Left kidney (tissue), 2 donors: ENCODE data around the gene PCDHGA7. TPM values are rescaled to one million over a fixed set of nuclear protein-coding genes. Genes with fewer than 3 reads are reported as not detected.
"Not testable (repeated sequence)": the region's sequence is repeated elsewhere in the genome, so short reads cannot be mapped to it uniquely, and the experiment has no call there.

ENCODE experiments used
- DNase-seq: peaks from one replicate; pipeline ENCODE4 v3.0.0-alpha.2; 2013
- polyA plus RNA-seq: library from polyadenylated mRNA; unstranded; fragments of 120-200 nt; gene quantifications from one replicate; pipeline ENCODE4 v1.2.1, GENCODE V29; 2013; ENCODE audit not compliant: insufficient read length

PCDHGA7 gene
- polyA plus RNA-seq, 1 donor: 2.2 TPM

DNA sequence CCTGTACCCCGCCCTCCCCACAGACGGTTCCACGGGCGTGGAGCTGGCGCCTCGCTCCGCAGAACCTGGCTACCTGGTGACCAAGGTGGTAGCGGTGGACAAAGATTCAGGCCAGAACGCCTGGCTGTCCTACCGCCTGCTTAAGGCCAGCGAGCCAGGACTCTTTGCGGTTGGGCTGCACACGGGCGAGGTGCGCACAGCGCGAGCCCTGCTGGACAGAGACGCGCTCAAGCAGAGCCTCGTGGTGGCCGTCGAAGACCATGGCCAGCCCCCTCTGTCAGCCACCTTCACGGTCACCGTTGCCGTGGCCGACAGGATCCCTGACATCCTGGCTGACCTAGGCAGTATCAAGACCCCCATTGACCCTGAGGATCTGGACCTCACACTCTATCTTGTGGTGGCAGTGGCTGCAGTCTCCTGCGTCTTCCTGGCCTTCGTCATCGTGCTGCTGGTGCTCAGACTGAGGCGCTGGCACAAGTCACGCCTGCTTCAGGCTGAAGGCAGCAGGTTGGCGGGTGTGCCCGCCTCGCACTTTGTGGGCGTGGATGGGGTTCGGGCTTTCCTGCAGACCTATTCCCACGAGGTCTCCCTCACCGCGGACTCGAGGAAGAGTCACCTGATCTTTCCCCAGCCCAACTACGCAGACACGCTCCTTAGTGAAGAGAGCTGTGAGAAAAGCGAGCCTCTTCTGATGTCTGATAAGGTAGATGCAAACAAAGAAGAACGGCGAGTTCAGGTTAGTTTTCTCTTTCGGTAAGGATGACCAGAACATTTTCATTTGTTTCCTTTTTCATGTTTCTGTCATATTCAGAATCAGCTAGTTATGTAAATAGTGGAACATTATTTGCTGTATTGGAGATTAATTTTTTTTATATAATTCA is 16.3 kb upstream of the PCDHGA7 start:
- DNase-seq: no peak

DNA sequence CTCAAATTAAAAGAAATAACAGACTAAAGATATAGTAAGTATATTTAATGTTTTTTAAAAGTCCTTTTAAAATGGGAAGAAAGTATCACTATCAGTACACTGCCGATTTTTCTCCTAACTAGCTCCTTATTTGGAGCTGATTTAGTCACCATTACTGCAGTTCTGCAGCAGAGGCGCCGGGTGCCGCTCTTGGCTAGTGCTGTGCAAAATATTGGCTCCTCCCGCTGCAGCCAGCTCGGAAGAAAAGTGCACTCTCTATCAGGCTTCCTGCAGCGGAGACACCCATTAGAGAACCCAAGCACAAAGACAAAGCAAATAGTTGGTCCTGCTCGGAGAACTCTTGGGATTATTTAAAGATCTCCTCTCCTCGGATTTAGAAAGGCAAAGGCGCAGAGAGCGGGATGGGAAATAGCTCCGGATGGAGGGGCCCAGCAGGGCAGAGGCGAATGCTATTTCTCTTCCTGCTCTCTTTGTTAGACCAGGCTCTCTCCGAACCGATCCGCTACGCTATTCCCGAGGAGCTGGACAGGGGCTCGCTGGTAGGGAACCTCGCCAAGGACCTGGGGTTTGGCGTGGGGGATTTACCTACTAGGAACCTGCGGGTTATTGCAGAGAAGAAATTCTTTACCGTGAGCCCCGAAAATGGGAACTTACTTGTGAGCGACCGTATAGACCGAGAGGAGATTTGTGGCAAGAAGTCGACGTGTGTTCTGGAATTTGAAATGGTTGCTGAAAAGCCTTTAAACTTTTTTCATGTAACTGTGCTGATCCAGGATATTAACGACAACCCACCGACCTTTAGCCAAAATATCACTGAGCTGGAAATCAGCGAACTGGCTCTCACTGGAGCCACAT is 12.3 kb upstream of the PCDHGA7 start, which contains the start of gene PCDHGB3:
Gene PCDHGB3 (plus strand): TSS at position 249 of the 855 bp plus-strand sequence. CDS start 153 bp downstream, at position 402.
- DNase-seq: no peak

DNA sequence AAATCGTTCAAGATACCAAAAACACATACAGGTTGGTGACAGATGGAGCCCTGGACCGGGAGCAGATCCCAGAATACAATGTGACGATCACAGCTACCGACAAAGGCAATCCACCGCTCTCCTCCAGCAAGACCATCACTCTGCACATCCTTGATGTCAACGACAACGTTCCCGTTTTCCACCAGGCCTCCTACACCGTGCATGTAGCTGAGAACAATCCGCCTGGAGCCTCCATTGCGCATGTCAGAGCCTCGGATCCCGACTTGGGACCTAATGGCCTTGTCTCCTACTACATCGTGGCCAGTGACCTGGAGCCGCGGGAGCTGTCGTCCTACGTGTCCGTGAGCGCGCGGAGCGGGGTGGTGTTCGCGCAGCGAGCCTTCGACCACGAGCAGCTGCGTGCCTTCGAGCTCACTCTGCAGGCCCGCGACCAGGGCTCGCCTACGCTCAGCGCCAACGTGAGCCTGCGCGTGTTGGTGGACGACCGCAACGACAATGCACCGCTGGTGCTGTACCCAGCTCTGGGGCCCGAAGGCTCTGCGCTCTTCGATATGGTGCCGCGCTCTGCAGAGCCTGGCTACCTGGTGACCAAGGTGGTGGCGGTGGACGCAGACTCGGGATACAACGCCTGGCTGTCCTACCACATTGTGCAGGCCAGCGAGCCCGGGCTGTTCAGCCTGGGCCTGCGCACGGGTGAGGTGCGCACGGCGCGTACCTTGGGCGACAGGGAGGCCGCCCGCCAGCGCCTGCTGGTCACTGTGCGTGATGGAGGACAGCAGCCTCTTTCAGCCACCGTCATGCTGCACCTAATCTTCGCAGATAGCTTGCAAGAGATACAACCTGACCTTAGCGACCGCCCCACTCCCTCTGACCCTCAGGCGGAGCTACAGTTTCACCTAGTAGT is 10.7 kb upstream of the PCDHGA7 start:
- no peak for DNase-seq

DNA sequence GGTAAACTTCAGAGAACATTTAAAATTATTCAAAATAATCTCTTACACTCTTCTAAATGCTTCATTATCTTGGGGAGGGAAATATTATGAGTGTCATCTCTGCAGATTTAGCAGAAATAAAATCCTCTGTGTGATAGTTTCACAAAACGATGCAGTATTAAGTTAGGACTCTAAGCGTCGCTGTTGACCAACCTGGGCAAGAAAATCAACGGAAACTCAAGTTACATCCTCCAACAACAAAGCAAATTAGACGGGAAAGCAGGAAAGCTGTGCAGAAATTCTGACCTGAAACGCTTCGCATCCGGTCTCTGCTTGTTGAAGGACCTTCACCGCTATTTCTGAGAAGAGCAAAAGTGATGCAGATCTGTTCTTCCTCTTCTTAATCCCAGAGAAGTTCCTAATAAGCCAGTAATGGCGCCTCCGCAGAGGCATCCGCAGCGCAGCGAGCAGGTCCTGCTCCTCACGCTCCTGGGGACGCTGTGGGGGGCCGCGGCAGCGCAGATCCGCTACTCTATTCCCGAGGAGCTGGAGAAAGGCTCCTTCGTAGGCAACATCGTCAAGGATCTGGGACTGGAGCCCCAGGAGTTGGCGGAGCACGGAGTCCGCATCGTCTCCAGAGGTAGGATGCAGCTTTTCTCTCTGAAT is 8.7 kb upstream of the PCDHGA7 start, which contains the start of gene PCDHGA6:
Gene PCDHGA6 (plus strand): TSS at position 219 of the 645 bp plus-strand sequence. CDS start 193 bp downstream, at position 412.
- DNase-seq: no peak

DNA sequence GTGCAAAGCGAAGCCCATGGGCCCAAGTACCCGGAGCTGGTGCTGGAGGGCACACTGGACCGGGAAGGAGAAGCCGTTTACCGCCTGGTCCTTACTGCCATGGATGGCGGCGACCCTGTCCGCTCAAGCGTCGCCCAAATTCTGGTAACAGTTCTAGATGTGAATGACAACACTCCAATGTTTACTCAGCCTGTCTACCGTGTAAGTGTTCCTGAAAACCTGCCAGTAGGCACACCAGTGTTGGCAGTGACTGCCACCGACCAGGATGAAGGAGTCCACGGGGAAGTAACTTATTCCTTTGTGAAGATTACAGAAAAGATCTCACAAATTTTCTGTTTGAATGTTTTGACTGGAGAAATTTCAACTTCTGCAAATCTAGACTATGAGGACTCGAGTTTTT is 7.9 kb upstream of the PCDHGA7 start:
- no peak for DNase-seq

DNA sequence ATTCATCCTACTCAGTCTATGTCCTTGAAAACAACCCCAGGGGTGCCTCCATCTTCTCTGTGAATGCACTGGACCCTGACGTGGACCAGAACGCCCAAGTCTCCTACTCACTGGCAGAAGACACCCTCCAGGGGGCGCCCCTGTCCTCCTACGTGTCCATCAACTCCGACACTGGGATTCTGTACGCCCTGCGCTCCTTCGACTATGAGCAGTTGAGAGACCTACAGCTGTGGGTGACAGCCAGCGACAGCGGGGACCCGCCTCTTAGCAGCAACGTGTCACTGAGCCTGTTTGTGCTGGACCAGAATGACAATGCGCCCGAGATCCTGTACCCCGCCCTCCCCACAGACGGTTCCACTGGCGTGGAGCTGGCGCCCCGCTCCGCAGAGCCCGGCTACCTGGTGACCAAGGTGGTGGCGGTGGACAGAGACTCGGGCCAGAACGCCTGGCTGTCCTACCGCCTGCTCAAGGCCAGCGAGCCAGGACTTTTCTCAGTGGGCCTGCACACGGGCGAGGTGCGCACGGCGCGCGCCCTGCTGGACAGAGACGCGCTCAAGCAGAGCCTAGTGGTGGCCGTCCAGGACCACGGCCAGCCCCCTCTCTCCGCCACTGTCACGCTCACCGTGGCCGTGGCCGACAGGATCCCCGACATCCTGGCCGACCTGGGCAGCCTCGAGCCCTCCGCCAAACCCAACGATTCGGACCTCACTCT is 6.9 kb upstream of the PCDHGA7 start:
- not testable (repeated sequence) for DNase-seq

DNA sequence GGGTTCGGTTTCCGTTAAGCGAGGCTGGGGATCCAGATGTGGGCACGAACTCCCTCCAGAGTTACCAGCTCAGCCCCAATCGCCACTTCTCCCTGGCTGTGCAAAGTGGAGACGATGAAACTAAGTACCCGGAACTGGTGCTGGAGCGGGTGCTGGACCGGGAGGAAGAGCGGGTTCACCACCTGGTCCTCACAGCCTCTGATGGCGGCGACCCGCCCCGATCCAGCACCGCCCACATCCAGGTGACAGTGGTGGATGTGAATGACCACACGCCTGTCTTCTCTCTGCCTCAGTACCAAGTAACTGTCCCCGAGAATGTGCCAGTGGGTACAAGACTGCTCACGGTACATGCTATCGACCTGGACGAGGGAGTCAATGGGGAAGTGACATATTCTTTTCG is 803 bp downstream of the PCDHGA7 start:
- no peak for DNase-seq

DNA sequence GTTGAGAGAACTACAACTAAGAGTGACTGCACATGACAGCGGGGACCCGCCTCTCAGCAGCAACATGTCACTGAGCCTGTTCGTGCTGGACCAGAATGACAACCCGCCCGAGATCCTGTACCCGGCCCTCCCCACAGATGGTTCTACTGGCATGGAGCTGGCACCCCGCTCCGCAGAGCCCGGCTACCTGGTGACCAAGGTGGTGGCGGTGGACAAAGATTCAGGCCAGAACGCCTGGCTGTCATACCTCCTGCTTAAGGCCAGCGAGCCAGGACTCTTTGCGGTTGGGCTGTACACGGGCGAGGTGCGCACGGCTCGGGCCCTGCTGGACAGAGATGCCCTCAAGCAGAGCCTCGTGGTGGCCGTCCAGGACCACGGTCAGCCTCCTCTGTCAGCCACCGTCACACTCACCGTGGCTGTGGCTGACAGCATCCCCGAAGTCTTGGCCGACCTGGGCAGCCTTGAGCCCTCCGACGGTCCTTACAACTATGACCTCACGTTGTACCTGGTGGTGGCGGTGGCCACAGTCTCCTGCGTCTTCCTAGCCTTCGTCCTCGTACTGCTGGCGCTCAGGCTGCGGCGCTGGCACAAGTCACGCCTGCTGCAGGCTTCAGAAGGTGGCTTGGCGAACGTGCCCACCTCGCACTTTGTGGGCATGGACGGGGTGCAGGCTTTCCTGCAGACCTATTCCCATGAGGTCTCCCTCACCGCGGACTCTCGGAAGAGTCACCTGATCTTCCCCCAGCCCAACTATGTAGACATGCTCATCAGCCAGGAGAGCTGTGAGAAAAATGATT is 2.1 kb downstream of the PCDHGA7 start:
- DNase-seq: no peak

DNA sequence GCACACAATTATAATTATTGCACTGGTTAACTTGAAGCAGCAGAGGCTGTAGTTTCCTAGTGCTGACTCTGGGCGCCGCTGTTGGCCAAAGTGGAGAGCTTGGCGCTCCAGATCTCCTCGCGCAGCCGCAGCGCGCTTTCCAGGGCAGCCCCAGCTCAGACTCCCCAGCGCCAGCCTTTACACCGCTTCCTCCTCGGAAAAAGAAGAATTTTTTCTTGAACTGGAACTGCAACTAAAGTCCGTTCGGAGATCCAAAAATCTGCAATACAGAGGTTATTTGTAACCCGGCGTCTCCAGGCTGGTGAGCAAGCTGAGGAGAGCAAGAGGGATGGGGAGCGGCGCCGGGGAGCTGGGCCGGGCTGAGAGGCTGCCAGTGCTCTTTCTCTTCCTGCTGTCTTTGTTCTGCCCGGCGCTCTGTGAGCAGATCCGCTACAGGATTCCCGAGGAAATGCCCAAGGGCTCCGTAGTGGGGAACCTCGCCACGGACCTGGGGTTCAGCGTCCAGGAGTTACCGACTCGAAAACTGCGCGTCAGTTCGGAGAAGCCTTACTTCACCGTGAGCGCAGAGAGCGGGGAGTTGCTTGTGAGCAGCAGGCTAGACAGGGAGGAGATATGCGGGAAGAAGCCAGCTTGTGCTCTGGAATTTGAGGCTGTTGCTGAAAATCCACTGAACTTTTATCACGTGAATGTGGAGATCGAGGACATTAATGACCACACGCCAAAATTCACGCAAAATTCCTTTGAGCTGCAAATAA is 5.2 kb downstream of the PCDHGA7 start, which contains the start of gene PCDHGB4:
Gene PCDHGB4 (plus strand): TSS at position 142 of the 755 bp plus-strand sequence. CDS start 187 bp downstream, at position 329.
- DNase-seq: not testable (repeated sequence)

DNA sequence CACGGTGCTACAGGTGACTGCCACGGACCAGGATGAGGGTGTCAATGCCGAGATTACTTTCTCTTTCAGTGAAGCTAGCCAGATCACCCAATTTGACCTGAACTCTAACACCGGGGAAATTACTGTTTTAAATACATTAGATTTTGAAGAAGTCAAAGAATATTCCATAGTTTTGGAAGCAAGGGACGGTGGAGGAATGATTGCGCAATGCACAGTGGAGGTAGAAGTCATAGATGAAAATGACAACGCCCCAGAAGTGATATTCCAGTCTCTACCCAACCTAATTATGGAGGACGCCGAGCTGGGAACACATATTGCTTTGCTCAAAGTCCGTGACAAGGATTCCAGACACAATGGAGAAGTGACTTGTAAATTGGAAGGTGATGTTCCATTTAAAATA is 6.1 kb downstream of the PCDHGA7 start:
- DNase-seq: no peak

DNA sequence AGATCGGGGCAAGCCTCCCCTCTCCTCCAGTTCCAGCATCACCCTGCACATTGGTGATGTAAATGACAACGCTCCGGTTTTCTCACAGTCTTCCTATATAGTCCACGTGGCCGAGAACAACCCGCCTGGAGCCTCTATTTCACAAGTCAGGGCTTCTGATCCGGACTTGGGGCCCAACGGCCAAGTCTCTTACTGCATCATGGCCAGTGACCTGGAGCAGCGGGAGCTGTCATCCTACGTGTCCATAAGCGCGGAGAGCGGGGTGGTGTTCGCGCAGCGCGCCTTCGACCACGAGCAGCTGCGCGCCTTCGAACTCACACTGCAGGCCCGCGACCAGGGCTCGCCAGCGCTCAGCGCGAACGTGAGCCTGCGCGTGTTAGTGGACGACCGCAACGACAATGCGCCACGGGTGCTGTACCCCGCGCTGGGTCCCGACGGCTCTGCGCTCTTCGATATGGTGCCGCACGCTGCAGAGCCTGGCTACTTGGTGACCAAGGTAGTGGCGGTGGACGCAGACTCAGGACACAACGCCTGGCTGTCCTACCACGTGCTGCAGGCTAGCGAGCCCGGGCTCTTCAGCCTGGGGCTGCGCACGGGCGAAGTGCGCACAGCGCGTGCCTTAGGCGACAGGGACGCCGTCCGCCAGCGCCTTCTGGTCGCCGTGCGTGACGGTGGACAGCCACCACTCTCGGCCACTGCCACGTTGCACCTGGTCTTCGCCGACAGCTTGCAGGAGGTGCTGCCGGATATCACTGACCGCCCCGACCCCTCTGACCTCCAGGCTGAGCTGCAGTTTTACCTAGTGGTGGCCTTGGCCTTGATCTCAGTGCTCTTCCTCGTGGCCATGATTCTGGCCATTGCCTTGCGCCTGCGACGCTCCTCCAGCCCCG is 6.9 kb downstream of the PCDHGA7 start:
- no peak for DNase-seq

DNA sequence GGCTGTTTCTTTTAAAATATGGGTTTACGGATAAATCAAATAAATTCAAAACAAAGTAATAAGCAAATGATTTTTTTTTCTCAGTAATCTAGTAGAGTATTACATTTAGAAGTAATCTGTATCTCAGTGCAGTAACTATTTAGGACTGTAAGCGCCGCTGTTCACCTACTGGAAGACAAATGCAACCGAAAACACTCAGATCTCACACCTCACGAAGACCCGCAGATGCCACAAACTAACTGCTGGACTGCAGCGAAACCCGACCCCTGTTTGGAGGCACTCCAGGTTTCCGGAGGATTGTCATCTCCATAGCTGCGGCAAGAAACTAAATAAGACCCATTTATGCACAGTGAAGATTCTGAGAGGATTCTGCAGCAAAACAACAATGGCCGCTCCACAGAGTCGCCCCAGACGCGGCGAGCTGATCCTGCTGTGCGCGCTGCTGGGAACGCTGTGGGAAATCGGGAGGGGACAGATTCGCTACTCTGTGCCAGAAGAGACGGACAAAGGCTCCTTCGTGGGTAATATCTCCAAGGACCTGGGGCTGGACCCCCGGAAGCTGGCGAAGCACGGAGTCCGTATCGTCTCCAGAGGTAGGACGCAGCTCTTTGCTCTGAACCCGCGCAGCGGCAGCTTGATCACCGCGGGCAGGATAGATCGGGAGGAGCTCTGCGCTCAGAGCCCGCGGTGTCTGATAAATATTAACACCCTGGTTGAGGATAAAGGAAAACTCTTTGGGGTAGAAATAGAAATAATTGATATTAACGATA is 10.1 kb downstream of the PCDHGA7 start, which contains the start of gene PCDHGA8:
Gene PCDHGA8 (plus strand): TSS at position 205 of the 770 bp plus-strand sequence. CDS start 181 bp downstream, at position 386.
- DNase-seq: no peak

DNA sequence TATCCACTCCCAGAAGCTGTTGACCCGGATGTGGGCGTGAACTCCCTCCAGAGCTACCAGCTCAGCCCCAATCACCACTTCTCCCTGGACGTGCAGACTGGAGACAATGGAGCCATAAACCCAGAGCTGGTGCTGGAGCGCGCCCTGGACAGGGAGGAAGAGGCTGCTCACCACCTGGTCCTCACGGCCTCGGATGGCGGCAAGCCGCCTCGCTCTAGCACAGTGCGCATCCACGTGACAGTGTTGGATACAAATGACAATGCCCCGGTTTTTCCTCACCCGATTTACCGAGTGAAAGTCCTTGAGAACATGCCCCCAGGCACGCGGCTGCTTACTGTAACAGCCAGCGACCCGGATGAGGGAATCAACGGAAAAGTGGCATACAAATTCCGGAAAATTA is 10.7 kb downstream of the PCDHGA7 start:
- DNase-seq: no peak

DNA sequence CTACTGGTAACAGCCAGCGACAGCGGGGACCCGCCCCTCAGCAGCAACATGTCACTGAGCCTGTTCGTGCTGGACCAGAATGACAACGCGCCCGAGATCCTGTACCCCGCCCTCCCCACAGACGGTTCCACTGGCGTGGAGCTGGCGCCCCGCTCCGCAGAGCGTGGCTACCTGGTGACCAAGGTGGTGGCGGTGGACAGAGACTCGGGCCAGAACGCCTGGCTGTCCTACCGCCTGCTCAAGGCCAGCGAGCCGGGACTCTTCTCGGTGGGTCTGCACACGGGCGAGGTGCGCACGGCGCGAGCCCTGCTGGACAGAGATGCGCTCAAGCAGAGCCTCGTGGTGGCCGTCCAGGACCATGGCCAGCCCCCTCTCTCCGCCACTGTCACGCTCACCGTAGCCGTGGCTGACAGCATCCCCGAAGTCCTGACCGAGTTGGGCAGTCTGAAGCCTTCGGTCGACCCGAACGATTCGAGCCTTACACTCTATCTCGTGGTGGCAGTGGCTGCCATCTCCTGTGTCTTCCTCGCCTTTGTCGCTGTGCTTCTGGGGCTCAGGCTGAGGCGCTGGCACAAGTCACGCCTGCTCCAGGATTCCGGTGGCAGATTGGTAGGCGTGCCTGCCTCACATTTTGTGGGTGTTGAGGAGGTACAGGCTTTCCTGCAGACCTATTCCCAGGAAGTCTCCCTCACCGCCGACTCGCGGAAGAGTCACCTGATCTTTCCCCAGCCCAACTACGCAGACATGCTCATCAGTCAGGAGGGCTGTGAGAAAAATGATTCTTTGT is 12.1 kb downstream of the PCDHGA7 start:
- DNase-seq: not testable (repeated sequence)

DNA sequence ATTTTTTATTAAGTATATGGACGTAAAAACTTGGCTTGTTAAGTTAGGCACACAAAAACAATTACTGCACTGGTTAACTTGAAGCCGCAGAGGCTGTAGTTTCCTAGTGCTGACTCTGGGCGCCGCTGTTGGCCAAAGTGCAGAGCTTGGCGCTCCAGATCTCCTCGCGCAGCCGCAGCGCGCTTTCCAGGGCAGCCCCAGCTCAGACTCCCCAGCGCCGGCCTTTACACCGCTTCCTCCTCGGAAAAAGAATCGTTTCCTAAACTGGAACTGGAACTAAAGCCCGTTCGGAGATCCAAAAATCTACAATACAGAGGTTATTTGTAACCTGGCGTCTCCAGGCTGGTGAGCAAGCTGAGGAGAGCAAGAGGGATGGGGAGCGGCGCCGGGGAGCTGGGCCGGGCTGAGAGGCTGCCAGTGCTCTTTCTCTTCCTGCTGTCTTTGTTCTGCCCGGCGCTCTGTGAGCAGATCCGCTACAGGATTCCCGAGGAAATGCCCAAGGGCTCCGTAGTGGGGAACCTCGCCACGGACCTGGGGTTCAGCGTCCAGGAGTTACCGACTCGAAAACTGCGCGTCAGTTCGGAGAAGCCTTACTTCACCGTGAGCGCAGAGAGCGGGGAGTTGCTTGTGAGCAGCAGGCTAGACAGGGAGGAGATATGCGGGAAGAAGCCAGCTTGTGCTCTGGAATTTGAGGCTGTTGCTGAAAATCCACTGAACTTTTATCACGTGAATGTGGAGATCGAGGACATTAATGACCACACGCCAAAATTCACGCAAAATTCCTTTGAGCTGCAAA is 15.4 kb downstream of the PCDHGA7 start, which contains the start of gene PCDHGB5:
Gene PCDHGB5 (plus strand): TSS at position 192 of the 796 bp plus-strand sequence. CDS start 181 bp downstream, at position 373.
- not testable (repeated sequence) for DNase-seq
